ENCODE measurements around the gene MLLT1. TPM values are rescaled to one million over a fixed set of nuclear protein-coding genes. Genes with fewer than 3 reads are reported as not detected.

The MLLT1 gene
- total and polyA plus RNA-seq, 4 donors, result 2.1 to 15.6 (median 7.3) TPM

DNA sequence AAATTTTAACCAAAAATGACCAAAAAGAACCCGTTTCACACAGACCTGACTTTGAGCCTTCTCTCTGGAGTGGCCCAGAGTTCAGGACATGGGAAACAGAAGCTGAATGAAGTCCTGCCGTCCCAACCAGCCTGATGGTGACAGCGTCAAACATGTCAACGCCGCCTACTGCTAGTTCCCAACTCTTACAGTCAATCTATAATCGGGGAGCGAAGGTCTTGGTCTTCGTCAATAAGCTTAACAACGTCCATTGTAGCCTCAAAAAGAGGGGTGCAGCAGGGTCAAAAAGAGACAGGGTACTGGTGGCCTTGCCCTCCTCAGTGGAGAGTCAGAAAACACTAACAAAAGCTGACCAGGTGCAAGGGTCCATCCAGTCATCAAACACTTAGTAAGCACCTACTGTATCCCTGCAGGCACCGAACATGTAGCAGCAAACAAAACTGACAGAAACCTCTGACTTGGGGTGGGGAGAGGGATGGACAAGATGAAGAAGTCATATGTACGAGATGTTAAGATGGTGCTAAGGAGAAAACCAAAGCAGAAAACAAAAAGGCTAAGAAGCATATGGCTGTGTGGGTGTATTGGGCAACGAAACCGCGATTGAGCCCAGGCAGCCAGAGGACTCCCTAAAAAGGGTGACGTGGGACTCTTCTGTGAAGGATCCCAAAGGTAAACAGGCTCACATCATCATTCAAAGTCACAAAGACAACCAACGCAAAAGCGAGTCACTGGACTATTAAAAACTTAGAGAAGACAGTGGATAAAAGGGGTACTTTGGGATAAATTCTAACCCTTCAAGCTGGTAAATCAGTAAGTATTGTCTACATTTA lies 12.0 kb downstream of the MLLT1 start:
- no peak overlapping the region for H3K9ac ChIP-seq (ENCODE audit: low read depth in 1 of 2, low read length in 2 of 2)
- H3K27ac ChIP-seq (ENCODE audit: low read depth in 1 of 2, low read length in 2 of 2), result peak overlapping the region in 1 of 2 donors; percentile 43
- H3K4me3 ChIP-seq (ENCODE audit: low read depth in 1 of 3, low read length in 3 of 3), result no peak overlapping the region
- TF ChIP-seq, protein P1, sequence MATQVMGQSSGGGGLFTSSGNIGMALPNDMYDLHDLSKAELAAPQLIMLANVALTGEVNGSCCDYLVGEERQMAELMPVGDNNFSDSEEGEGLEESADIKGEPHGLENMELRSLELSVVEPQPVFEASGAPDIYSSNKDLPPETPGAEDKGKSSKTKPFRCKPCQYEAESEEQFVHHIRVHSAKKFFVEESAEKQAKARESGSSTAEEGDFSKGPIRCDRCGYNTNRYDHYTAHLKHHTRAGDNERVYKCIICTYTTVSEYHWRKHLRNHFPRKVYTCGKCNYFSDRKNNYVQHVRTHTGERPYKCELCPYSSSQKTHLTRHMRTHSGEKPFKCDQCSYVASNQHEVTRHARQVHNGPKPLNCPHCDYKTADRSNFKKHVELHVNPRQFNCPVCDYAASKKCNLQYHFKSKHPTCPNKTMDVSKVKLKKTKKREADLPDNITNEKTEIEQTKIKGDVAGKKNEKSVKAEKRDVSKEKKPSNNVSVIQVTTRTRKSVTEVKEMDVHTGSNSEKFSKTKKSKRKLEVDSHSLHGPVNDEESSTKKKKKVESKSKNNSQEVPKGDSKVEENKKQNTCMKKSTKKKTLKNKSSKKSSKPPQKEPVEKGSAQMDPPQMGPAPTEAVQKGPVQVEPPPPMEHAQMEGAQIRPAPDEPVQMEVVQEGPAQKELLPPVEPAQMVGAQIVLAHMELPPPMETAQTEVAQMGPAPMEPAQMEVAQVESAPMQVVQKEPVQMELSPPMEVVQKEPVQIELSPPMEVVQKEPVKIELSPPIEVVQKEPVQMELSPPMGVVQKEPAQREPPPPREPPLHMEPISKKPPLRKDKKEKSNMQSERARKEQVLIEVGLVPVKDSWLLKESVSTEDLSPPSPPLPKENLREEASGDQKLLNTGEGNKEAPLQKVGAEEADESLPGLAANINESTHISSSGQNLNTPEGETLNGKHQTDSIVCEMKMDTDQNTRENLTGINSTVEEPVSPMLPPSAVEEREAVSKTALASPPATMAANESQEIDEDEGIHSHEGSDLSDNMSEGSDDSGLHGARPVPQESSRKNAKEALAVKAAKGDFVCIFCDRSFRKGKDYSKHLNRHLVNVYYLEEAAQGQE (IDR thresholded peaks at IDR 0.05), result no peak
- TF ChIP-seq RXRA (IDR thresholded peaks at IDR 0.05) (peak; percentile 23 to 62), HNF4G (IDR thresholded peaks at IDR 0.05) (no peak), EGR1 (IDR thresholded peaks at IDR 0.05; ENCODE audit: low read depth in 2 of 2) (no peak), ZBTB33 (IDR thresholded peaks at IDR 0.05) (no peak), HNF4A (conservative IDR thresholded peaks at IDR 0.05) (peak; percentile 36 to 64), FOXA2 (IDR thresholded peaks at IDR 0.05) (peak; percentile 48), NR2F2 (IDR thresholded peaks at IDR 0.05) (no peak), GABPA (IDR thresholded peaks at IDR 0.05 in 1 of 2, conservative IDR thresholded peaks at IDR 0.05 in 1 of 2) (no peak), TAF1 (conservative IDR thresholded peaks at IDR 0.05) (no peak), JUND (IDR thresholded peaks at IDR 0.05) (no peak), SP1 (IDR thresholded peaks at IDR 0.05) (no peak), FOXA1 (IDR thresholded peaks at IDR 0.05) (no peak), YY1 (IDR thresholded peaks at IDR 0.05) (peak; percentile 35), RAD21 (IDR thresholded peaks at IDR 0.05) (peak; percentile 22 to 33)
- TF ChIP-seq, protein P2, sequence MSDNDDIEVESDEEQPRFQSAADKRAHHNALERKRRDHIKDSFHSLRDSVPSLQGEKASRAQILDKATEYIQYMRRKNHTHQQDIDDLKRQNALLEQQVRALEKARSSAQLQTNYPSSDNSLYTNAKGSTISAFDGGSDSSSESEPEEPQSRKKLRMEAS (IDR thresholded peaks at IDR 0.05), result peak; percentile 15
- TF ChIP-seq, protein P3, sequence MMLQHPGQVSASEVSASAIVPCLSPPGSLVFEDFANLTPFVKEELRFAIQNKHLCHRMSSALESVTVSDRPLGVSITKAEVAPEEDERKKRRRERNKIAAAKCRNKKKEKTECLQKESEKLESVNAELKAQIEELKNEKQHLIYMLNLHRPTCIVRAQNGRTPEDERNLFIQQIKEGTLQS (IDR thresholded peaks at IDR 0.05), result no peak
- TF ChIP-seq, protein P4, sequence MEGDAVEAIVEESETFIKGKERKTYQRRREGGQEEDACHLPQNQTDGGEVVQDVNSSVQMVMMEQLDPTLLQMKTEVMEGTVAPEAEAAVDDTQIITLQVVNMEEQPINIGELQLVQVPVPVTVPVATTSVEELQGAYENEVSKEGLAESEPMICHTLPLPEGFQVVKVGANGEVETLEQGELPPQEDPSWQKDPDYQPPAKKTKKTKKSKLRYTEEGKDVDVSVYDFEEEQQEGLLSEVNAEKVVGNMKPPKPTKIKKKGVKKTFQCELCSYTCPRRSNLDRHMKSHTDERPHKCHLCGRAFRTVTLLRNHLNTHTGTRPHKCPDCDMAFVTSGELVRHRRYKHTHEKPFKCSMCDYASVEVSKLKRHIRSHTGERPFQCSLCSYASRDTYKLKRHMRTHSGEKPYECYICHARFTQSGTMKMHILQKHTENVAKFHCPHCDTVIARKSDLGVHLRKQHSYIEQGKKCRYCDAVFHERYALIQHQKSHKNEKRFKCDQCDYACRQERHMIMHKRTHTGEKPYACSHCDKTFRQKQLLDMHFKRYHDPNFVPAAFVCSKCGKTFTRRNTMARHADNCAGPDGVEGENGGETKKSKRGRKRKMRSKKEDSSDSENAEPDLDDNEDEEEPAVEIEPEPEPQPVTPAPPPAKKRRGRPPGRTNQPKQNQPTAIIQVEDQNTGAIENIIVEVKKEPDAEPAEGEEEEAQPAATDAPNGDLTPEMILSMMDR (IDR thresholded peaks at IDR 0.05; ENCODE audit: low read depth, low read length, missing input control), result peak; percentile 5
- H3K4me1 ChIP-seq (ENCODE audit: control insufficient read depth in 4 of 4, insufficient read depth in 4 of 4, low read length in 3 of 4), result peaks cover 33 to 57% (median 47%) of the 10 kb centered on the region in 4 donors
- no peak for DNase-seq (ENCODE audit: low spot score)
- H3K27me3 ChIP-seq (ENCODE audit: control insufficient read depth in 4 of 4, insufficient read depth in 4 of 4, low read length in 3 of 4), result no peaks in the 10 kb centered on the region
- H3K9me3 ChIP-seq (ENCODE audit: control insufficient read depth in 4 of 4, low read length in 3 of 4), result no peaks in the 10 kb centered on the region
- 61% methylated on average over 17 of the region's 17 CpGs for WGBS
- peaks cover 0 to 13% (median 5%) of the 10 kb centered on the region in 4 donors for H3K36me3 ChIP-seq (ENCODE audit: control insufficient read depth in 4 of 4, insufficient read depth in 3 of 4, low read depth in 1 of 4, low read length in 3 of 4)
